Sciatic nerve (tissue), 2 donors: Measurements from ENCODE around the gene CA11. TPM values are rescaled to one million over a fixed set of nuclear protein-coding genes. Genes with fewer than 3 reads are reported as not detected.

Source experiments
- ATAC-seq: fragments of 200-7000 bp; cut with Tn5 transposase; one replicate; pipeline ENCODE4 v1.9.1; 2020; ENCODE audit warnings: mild to moderate bottlenecking, moderate library complexity
- DNase-seq: peaks from one replicate; pipeline ENCODE4 v3.0.0-alpha.2; 2020; ENCODE audit warnings: low spot score
- intact Hi-C: fragments of 100-400 bp; cut with DNase I; formaldehyde crosslinking; loops from one replicate; pipeline ENCODE4 v1.14.2; 2022
- total RNA-seq: library from RNA; stranded (reverse); fragmentation: NEBNext Ultra II Directional; extraction: Animal tissue kit (Norgen Biotek cat#: 25700); gene quantifications from one replicate; pipeline ENCODE4 v1.2.1, GENCODE V29; 2021
- donor health status: DM: no; HTN: no; CAD: no.
- donor health status: DM: no; HTN: no; CAD: no.

CA11 gene
- total RNA-seq, 1 donor from 2014 or later: 10.5 TPM

DNA sequence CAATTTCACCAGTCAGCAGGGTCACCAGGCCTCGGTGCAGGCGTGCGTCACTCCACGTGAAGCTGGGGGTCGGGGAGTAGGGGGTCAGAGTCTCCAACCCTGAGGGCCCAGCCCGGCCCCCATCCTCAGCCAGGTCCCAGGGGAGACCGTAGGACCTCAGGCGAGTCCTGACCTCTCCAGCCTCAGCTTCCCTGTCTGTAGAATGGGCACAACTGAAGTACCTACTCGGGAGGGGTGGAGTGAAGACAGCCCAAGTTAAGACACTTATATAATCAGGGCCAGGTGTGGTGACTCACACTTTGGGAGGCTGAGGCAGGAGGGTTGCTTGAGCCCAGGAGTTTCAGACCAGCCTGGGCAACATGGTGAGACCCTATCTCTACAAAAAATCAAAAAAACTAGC is 42.1 kb downstream of the CA11 start:
- ATAC-seq: no peak
- intact Hi-C loops: loop anchor here (10.0 kb wide), 1 partner anchor 129 kb away; no protein-coding TSS in a partner anchor
- no peak for DNase-seq

DNA sequence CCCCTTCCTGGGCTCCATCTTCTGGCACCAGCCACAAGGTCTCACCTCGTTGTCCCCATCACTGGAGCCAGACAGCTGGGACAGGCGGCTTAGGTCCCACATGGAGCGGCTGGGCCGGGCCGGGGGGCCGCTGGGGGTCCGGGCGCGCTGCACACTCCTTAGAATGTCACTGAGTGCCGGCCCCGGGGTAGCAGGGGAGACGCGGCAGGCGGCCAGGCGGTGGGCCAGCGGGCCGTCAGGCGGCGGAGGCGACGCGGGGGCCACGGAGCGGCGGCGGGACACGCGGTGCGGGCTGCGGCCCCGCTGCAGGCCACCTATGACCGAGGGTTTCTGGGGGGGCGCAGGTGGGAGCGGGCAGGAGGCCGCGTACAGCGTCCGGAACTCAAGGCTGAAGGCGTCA is 42.5 kb downstream of the CA11 start:
- ATAC-seq (no peak), DNase-seq (no peak)
- intact Hi-C loops: loop anchor here (10.0 kb wide), 1 partner anchor 129 kb away; no protein-coding TSS in a partner anchor

DNA sequence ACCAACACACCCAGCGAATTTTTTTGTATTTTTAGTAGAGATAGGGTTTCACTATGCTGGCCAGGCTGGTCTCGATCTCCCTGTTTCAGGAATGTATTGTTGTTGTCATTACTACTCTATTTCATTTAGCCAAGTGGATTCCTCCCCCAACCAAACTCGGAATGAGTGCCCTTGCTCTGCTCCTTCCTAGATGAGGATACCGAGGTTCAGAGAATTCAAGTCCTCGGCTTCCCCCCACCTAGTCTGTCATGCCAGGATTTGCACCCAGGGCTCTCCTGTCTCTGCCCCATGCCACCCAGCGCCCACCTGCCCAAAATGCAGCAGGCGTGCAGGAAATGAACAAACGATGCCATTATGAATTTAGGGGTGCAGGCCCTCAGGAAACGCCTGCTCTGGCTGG is 43.0 kb downstream of the CA11 start:
- ATAC-seq (no peak), DNase-seq (no peak)
- intact Hi-C loops: loop anchor here (10.0 kb wide), 1 partner anchor 128 kb away; no protein-coding TSS in a partner anchor

DNA sequence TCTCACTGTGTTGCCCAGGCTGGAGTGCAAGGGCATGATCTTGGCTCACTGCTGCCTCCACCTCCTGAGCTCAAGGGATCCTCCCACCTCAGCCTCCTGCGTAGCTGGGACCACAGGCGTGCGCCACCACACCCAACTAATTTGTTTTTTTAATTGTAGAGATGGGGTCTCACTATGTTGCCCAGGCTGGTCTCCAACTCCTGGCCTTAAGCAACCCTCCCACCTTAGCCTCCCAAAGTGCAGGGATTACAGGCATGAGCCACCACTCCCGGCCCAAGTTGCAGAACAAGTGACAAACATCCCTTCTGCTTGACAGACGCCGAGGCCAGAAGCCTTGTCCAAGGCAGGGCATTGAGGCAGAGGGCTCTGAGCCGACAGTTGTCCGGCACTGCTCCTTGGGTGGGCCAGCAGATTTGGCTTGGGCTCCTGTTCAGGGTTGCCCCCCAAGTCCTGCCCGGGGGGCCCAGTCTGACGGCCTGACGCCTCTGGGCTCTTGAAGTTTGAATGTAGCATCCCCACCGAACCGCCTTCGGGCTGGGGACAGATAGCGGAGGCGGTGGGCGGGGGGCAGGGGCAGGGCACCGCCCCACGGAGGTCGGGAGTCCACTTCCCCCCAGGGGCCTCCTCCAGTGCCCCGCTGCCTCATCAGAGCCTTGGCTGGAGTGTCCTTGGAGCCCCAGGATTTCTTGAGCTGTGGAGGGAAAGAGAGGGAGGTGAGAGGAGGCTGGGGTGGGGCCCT is 45.1 kb downstream of the CA11 start:
- no peak for ATAC-seq
- intact Hi-C loops: loop anchor here (10.0 kb wide), 1 partner anchor 126 kb away; no protein-coding TSS in a partner anchor
- no peak for DNase-seq

DNA sequence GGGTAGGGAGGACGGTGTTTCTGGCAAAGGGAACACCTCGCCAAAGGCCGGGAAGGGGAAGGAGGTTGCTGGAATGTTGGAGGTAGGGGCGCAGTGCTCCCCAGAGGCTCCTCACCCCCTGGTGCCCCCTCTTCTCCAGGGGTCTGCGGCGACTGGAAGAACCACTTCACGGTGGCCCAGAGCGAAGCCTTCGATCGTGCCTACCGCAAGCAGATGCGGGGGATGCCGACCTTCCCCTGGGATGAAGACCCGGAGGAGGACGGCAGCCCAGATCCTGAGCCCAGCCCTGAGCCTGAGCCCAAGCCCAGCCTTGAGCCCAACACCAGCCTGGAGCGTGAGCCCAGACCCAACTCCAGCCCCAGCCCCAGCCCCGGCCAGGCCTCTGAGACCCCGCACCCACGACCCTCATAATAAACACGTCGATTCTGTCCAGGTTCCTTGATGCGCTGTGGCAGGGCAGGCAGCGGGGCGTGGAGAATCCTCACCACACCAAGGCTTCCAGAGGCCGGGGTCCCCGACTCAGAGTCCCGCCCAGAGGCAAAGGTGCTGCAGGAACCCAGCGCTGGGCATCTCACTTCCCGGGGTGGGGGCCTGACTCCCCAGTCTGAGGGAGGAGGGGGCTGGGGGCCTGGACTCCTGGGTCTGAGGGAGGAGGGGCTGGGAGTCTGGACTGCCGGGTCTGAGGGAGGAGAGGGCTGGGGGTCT is 46.8 kb downstream of the CA11 start:
- DNase-seq (no peak), ATAC-seq (no peak)
- intact Hi-C loops: loop anchor here (10.0 kb wide), 1 partner anchor 104 kb away; no protein-coding TSS in a partner anchor

DNA sequence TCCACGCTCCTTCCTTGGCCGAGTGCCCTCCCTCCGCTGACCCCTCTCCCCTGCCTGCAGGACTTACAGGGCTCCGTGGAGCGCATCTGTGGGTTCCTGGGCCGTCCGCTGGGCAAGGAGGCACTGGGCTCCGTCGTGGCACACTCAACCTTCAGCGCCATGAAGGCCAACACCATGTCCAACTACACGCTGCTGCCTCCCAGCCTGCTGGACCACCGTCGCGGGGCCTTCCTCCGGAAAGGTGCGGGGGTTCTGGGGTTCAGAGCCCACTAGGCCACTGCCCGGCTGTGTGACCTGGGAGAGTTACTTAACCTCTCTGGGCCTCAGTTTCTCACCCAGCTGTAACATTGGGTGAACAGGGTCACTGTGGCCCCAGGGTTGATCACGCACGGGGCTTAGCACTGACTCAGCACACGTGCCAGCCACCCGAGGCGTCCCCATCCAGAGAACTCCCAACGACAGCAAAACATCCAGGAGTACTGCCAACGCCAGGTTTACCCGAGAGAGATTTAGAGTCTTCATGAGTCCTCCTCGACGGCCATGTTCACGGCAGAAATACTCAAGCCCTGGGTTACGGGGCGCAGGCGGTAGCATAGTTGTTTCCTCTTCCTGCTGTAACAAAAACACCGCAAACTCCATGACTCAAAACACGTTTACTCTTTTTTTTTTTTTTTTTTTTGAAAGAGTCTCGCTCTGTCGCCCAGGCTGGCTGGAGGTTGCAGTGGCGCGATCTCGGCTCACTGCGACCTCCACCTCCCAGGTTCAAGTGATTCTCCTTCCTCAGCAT is 49.1 kb downstream of the CA11 start:
- DNase-seq (no peak), ATAC-seq (no peak)
- intact Hi-C loops: loop anchor here (10.0 kb wide), 1 partner anchor 102 kb away; no protein-coding TSS in a partner anchor

DNA sequence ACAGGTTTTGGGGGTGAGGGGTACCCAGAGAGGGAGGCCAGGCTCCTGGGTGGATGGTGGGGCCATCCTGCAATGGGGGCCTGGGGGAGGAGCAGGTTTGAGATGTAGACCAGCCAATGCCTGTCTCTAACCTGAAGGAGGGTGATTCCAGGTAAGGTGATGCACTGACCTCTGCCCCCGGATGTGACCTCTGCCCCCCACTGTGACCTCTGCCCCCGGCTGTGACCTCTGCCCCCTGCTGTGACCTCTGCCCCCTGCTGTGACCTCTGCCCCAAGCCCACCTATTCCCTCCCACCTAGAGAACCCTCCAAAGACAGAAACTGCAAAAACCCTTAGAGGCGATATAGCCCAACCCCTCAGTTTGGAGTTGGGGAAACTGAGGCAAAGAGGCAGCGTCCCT is 49.8 kb downstream of the CA11 start:
- ATAC-seq (no peak), DNase-seq (no peak)
- intact Hi-C loops: loop anchor here (10.0 kb wide), 1 partner anchor 101 kb away; no protein-coding TSS in a partner anchor

DNA sequence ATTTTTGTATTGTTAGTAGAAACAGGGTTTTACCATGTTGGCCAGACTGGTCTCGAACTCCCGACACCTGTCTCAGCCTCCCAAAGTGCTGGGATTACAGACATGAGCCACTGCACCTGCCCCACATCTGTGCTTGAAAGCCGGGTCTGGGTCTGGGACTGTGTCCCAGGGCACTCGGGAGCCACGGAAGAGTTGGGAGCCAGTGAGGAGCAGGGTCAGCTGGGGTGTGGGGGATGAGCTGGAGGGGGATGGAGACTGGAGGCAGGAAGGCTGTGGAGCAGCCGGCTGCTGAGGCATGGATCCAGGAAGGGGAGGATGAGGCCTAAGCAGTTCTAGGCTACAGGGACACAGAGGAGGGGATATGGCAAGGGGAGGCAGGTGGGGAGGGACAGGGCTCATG is 50.2 kb downstream of the CA11 start:
- ATAC-seq: no peak
- intact Hi-C loops: loop anchor here (10.0 kb wide), 1 partner anchor 101 kb away; no protein-coding TSS in a partner anchor
- no peak for DNase-seq

DNA sequence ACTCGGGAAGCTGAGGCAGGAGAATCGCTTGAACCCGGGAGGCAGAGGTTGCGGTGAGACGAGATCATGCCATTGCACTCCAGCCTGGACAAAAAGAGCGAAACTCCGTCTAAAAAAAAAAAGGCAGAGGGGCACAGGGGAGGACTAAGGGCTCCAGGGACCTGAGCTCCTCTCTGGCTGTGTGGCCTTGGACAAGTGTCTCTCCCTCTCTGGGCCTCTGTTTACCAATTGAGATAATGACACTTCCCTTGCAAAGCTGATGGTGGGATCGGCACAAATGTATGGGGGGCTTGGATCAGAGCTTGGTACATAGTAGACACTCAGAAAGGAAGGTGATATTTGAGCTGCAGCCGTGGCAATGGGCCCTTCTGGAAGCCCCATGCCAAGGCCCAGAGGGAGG is 50.8 kb downstream of the CA11 start:
- intact Hi-C loops: loop anchor here (10.0 kb wide), 1 partner anchor 100 kb away; no protein-coding TSS in a partner anchor
- DNase-seq: no peak

DNA sequence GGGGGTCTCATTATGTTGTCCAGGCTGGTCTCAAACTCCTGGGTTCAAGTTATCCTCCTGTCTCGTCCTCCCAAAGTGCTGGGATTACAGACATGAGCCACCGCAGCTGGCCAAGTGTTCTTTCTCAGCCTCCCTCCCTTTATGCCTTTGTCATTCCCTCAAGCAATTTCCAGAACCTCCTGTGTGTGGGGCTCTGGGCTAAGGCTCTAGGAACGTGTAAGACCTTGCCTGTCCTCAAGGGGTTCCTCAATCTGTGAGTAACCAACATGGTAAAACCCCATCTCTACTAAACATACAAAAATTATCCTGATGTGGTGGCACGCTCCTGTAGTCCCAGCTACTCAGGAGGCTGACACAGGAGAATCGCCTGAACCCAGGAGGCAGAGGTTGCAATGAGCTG is 55.0 kb downstream of the CA11 start:
- no peak for DNase-seq
- ATAC-seq: no peak
- intact Hi-C loops: loop anchor here (10.0 kb wide), 1 partner anchor 96 kb away; no protein-coding TSS in a partner anchor

More for the DNA sequence above, 50.8 kb downstream of the CA11 start:
- ATAC-seq: no peak

DNA sequence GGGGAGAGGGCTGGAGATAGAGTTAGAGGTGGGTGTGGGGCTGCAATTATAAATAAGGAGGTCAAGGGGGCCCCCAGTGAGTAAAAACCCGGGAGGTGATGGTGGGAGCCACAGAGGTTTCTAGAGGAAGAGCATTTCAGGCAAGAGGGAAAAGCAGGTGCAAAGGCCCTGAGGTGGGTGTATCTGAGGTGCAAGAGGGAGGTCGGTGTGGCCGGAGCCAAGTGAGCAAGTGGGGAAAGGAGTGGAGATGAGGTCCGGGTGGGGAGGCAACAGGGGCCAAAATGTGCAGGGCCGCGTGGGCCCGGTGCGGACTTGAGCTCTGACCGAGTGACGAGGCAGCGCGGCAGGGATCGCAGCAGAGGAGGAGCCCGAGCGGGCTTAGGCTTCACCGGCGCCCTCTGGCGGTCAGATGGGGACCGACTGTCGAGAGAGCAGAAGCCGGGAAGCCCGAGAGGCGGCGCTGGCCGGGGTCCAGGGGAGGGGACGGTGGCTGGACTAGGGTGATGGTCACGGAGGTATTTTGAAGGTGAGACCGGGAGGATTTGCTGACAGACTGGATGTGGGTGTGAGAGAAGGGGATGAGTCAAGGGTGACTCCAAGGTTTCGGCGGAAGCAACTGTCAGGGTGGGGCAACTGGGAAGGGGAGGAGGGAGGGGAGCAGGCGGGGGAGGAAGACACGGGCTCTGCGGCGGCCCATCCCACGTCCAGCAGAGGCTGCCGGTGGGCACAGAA is 57.2 kb downstream of the CA11 start:
- DNase-seq (peak; percentile 95), ATAC-seq (peak; percentile 85)
- intact Hi-C loops: loop anchor here (10.0 kb wide), 1 partner anchor 194 kb away; the partner anchor contains the start of genes GRIN2D and KDELR1

Other genes with a start within 250 kb of the CA11 start
- 23.4 TPM for gene GRWD1, start 200.2 kb downstream of the CA11 start, total RNA-seq
- gene KCNJ14, start 190.6 kb downstream of the CA11 start, total RNA-seq: 0.71 TPM
- gene CYTH2, start 176.8 kb downstream of the CA11 start, total RNA-seq: 62.7 TPM
- 0.76 TPM for gene LMTK3, start 134.4 kb downstream of the CA11 start, total RNA-seq
- gene SULT2B1, start 94.0 kb downstream of the CA11 start, total RNA-seq: not detected
- not detected for gene SPACA4, start 39.4 kb downstream of the CA11 start, total RNA-seq
- gene FAM83E, start 31.1 kb downstream of the CA11 start, total RNA-seq: not detected
- gene RPL18, start 27.0 kb downstream of the CA11 start, total RNA-seq: 789 TPM
- 21.5 TPM for gene SPHK2, start 26.7 kb downstream of the CA11 start, total RNA-seq
- 13.7 TPM for gene DBP, start 8.8 kb downstream of the CA11 start, total RNA-seq
- gene NTN5, start 26.8 kb upstream of the CA11 start, total RNA-seq: 1.4 TPM
- not detected for gene FUT2, start 49.8 kb upstream of the CA11 start, total RNA-seq
- gene MAMSTR, start 73.5 kb upstream of the CA11 start, total RNA-seq: 5.8 TPM
- 28.0 TPM for gene RASIP1, start 94.4 kb upstream of the CA11 start, total RNA-seq
- 0.27 TPM for gene IZUMO1, start 100.7 kb upstream of the CA11 start, total RNA-seq
- 3.6 TPM for gene FUT1, start 106.5 kb upstream of the CA11 start, total RNA-seq
- not detected for gene FGF21, start 109.3 kb upstream of the CA11 start, total RNA-seq
- 38.0 TPM for gene BCAT2, start 164.8 kb upstream of the CA11 start, total RNA-seq
- 22.2 TPM for gene HSD17B14, start 190.3 kb upstream of the CA11 start, total RNA-seq
- gene PLEKHA4, start 222.4 kb upstream of the CA11 start, total RNA-seq: 519 TPM
- gene PPP1R15A, start 226.2 kb upstream of the CA11 start, total RNA-seq: 95.8 TPM